HL-60 (cell line): Measurements from ENCODE around the gene NDUFAF7.

ENCODE experiments used
- DNase-seq, 2 experiments: peaks; one replicate each; pipeline ENCODE4 v3.0.0-alpha.2; 2010 to 2020; ENCODE audit warnings: low read depth in 1 of 2, low spot score in 1 of 2
- H3K27ac ChIP-seq: fragments of 250-450 bp; sonication (Bioruptor Pico); replicated peaks from 2 replicates; pipeline ENCODE4 v1.5.1; 2020; ENCODE audit warnings: mild to moderate bottlenecking, moderate library complexity
- H3K27me3 ChIP-seq: fragments of 250-450 bp; sonication (Bioruptor Pico); 2 replicates; pipeline ENCODE4 v1.5.1; 2021; ENCODE audit warnings: mild to moderate bottlenecking, moderate library complexity; ENCODE audit not compliant: insufficient read depth, poor library complexity, severe bottlenecking
- H3K4me3 ChIP-seq: replicated peaks from 2 replicates; pipeline ENCODE4 v1.5.1; 2011; ENCODE audit warnings: mild to moderate bottlenecking, control low read depth, low read length; ENCODE audit not compliant: insufficient read depth
- CTCF ChIP-seq: IDR thresholded peaks from one replicate; pipeline ENCODE4 v1.5.1; 2011; ENCODE audit warnings: low read length, control low read depth, inconsistent platforms; ENCODE audit not compliant: insufficient read depth
- GABPA ChIP-seq: IDR thresholded peaks from 2 replicates; pipeline ENCODE4 v1.6.1; 2012; ENCODE audit warnings: low read depth
- POLR2AphosphoS5 ChIP-seq: IDR thresholded peaks from 2 replicates; pipeline ENCODE4 v1.6.1; 2012; ENCODE audit warnings: low read depth
- REST ChIP-seq: IDR thresholded peaks from 2 replicates; pipeline ENCODE4 v1.6.1; 2012; ENCODE audit warnings: low read depth; ENCODE audit not compliant: insufficient replicate concordance
- SPI1 ChIP-seq: IDR thresholded peaks from 2 replicates; pipeline ENCODE4 v1.6.1; 2012; ENCODE audit warnings: low read depth, mild to moderate bottlenecking, borderline replicate concordance

NDUFAF7 gene

GRCh38 chr2:37246205-37246604 lies 14.7 kb downstream of the NDUFAF7 start:
- TF ChIP-seq REST (no peak), CTCF (no peak), POLR2AphosphoS5 (no peak), GABPA (no peak)
- H3K4me3 ChIP-seq, result no peak overlapping the region

GRCh38 chr2:37250869-37251740 lies 19.6 kb downstream of the NDUFAF7 start:
- Histone ChIP-seq H3K4me3 (no peak overlapping the region), H3K27ac (no peak overlapping the region), H3K27me3 (no peaks in the 10 kb centered on the region)
- no peak for DNase-seq
- no peak for TF ChIP-seq POLR2AphosphoS5
- TF ChIP-seq REST, result no peak
- no peak for TF ChIP-seq SPI1
- TF ChIP-seq CTCF, result no peak
- TF ChIP-seq GABPA, result no peak

More at GRCh38 chr2:37246205-37246604, 14.7 kb downstream of the NDUFAF7 start:
- DNase-seq, result no peak
- H3K27ac ChIP-seq, result no peak overlapping the region
- H3K27me3 ChIP-seq, result no peaks in the 10 kb centered on the region

GRCh38 chr2:37262522-37262921 lies 31.1 kb downstream of the NDUFAF7 start:
- DNase-seq, result no peak
- TF ChIP-seq REST (no peak), GABPA (no peak), CTCF (no peak), POLR2AphosphoS5 (no peak), SPI1 (no peak)
- no peak overlapping the region for H3K27ac ChIP-seq
- H3K4me3 ChIP-seq, result no peak overlapping the region
- H3K27me3 ChIP-seq, result no peaks in the 10 kb centered on the region
